ENCODE data around the gene EME1. TPM values are rescaled to one million over a fixed set of nuclear protein-coding genes. Genes with fewer than 3 reads are reported as not detected.
A peak's percentile ranks its signal among the peaks of the same experiment; 100 is the strongest.

Gene EME1
- total RNA-seq, 1 experiment from 2014 or later, result 9.5 TPM

DNA sequence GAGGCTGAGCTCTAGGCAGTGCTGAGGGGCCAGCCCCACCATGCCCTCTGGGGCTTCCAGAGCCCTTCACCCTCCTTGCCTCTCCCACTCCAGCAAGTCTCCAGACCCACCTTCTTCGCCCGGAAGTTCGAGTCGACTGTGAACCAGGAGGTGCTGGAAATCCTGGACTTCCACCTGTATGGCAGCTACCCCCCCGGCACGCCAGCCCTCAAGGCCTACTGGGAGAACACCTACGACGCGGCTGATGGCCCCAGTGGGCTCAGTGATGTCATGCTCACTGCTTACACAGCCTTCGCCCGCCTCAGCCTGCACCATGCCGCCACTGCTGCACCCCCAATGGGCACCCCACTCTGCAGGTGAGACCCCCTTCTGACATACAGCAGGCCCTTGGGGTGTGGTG is 16.6 kb upstream of the EME1 start:
- Histone ChIP-seq H3K4me3 (no peak overlapping the region), H3K27me3 (no peaks in the 10 kb centered on the region), H3K36me3 (peaks cover 83% of the 10 kb centered on the region), H3K9me3 (no peaks in the 10 kb centered on the region)
- DNase-seq, result no peak

GRCh38 chr17:50356892-50357510 is 16.0 kb upstream of the EME1 start:
- no peak for DNase-seq
- Histone ChIP-seq H3K4me3 (no peak overlapping the region), H3K9me3 (no peaks in the 10 kb centered on the region), H3K27me3 (no peaks in the 10 kb centered on the region), H3K36me3 (peaks cover 83% of the 10 kb centered on the region)

DNA sequence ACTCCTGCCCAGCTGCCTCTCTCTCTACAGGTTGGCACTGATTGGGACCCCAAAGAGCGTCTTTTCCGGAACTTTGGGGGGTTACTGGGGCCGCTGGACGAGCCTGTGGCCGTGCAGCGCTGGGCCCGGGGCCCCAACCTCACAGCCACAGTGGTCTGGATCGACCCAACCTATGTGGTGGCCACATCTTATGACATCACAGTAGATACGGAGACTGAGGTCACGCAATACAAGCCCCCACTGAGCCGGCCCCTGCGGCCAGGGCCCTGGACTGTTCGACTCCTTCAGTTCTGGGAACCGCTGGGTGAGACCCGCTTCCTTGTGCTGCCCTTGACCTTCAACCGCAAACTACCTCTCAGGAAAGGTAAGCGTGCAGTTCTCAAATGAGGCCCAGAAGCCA is 14.9 kb upstream of the EME1 start:
- H3K4me3 ChIP-seq, result no peak overlapping the region
- H3K9me3 ChIP-seq, result no peaks in the 10 kb centered on the region
- peaks cover 73% of the 10 kb centered on the region for H3K36me3 ChIP-seq
- DNase-seq, result no peak
- no peaks in the 10 kb centered on the region for H3K27me3 ChIP-seq

DNA sequence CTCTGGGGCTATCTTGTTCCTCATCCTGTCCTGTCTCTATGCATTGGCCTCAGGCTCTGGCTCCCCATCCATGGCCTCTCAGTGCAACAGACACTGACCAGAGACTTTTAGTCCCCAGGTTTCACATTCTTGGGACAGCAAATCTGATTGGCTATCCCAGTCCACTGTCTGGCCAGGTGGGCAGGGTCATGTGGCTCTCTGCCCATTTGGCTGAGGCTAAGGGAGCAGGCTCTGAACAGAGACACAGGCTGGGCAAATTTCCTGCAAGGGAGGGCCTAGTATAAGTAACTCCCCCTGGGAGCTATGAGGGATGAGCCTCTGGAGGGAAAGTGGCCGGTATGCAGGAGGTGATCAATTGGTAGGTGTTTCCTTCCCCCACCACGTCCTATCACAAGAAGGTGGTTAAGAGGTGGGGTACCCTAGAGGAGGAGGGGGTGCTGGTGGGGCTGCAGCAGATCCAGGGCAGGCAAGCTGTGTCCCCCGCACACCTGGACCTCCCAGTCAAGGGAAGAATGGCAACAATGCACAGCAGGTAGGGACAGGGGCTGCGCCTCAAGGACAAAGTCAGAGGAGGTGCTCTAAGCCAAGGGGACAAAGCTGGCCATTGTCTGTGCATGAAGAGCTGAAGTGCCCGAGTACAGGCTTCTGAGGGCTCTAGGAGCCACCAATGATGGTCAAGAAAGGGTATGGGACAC is 13.9 kb upstream of the EME1 start:
- Histone ChIP-seq H3K4me3 (no peak overlapping the region), H3K27me3 (no peaks in the 10 kb centered on the region), H3K36me3 (peaks cover 63% of the 10 kb centered on the region), H3K9me3 (no peaks in the 10 kb centered on the region)
- DNase-seq, result no peak

DNA sequence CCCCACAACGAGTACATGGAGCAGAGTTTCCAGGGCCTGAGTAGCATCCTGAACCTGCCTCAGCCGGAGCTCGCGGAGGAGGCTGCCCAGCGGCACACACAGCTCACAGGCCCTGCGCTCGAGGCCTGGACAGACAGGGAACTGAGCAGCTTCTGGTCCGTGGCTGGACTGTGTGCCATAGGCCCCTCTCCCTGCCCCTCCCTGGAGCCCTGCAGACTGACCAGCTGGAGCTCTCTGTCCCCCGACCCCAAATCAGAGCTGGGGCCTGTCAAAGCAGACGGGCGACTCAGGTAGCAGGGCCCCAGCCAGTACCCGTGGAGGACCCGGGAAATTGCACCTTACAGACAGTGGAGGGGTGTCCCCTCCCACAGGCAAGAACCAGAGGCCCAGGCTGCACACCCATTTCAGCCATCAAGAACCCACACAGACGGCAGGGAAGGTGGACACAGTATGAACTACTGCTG is 13.0 kb upstream of the EME1 start:
- Histone ChIP-seq H3K36me3 (peaks cover 58% of the 10 kb centered on the region), H3K9me3 (no peaks in the 10 kb centered on the region), H3K27me3 (no peaks in the 10 kb centered on the region), H3K4me3 (no peak overlapping the region)
- DNase-seq, result no peak

- DNase-seq, result no peak
- Histone ChIP-seq H3K4me3 (no peak overlapping the region), H3K36me3 (peaks cover 58% of the 10 kb centered on the region), H3K9me3 (no peaks in the 10 kb centered on the region), H3K27me3 (no peaks in the 10 kb centered on the region)
These were observed 12.4 kb upstream of the EME1 start for GRCh38 chr17:50360486-50361115.

GRCh38 chr17:50361561-50362480 is 11.2 kb upstream of the EME1 start:
- no peak overlapping the region for H3K4me3 ChIP-seq
- no peaks in the 10 kb centered on the region for H3K9me3 ChIP-seq
- H3K36me3 ChIP-seq, result peaks cover 58% of the 10 kb centered on the region
- DNase-seq, result peak; percentile 51
- no peaks in the 10 kb centered on the region for H3K27me3 ChIP-seq

DNA sequence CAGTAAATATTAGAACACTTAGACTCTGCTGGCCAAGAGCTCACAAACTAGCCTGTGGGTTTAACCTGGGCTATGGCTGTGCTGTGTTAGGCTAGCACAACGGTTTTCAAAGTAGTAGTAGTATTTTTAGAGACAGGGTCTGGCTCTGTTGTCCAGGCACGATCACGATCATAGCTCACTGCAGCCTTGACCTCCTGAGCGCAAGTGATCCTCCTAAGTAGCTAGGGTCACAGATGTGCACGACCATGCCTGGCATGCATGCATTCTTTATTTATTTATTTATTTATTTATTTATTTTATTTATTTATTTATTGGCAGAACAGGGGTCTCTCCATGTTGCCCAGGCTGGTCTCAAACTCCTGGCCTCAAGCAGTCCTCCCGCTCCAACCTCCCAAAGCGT is 10.4 kb upstream of the EME1 start:
- no peak for DNase-seq
- peaks cover 59% of the 10 kb centered on the region for H3K36me3 ChIP-seq
- no peak overlapping the region for H3K4me3 ChIP-seq
- H3K27me3 ChIP-seq, result no peaks in the 10 kb centered on the region
- H3K9me3 ChIP-seq, result no peaks in the 10 kb centered on the region

DNA sequence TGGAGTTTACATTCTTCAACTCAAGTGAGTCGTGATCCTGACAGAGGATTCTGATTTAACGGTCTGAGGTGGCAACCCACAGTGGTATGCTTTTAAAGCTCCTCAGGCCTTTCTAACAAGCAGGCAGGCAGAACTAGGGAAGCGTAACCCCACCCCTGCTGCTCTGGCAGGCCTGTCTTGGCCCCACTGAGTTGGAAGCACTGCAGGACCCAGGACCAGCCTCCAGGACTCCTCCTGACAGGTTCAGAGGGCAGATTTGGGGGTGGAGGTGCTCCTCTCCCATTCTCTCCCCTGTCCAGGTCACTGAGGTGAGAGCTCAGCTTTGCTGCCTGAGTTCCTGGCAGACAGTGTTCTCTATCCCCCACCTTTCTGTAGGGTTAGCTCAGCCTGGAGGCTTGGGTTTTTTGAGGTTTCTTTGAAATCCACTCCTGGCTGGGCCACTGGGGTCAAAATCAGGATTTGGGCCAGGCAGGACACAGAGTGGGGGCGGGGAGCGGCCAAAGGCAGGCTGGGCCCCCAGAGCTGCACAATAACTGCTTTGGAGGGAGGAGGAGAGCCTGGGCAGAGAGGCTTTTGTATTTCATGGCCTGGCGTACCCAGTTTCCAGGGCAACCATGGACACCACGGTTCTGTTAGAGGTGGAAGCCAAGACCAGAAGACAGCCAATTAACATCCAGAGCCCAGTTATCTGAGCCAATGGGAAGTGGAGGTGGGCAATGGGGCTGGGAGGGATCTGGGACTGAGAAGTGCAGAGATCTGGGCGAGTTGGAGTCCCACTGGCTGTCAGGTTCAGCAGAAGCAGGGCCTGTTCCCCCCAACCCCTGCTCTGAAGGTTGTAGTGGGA is 9.6 kb upstream of the EME1 start:
- DNase-seq, result no peak
- H3K36me3 ChIP-seq, result peaks cover 59% of the 10 kb centered on the region
- no peaks in the 10 kb centered on the region for H3K27me3 ChIP-seq
- no peak overlapping the region for H3K4me3 ChIP-seq
- no peaks in the 10 kb centered on the region for H3K9me3 ChIP-seq

DNA sequence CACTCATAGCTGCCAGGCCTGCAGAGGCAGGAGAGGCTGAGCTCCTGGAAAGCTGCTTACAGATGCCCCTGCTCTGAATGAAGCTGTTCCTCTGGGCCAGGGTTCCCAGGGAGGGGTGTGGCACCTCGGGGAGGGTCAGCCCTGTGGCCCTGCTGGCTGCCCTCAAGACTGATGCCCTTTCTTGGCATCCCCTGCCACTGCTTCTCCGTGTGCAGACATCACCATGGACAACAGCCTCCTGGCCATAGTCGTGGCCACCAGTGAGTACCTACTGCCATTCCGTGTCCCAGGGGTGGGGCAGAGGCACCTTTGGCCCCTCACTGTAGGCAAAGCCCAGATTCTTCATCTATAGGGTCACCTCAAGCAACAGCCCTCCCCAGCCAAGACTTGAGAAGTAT is 9.0 kb upstream of the EME1 start:
- H3K9me3 ChIP-seq, result no peaks in the 10 kb centered on the region
- peaks cover 59% of the 10 kb centered on the region for H3K36me3 ChIP-seq
- no peaks in the 10 kb centered on the region for H3K27me3 ChIP-seq
- no peak overlapping the region for H3K4me3 ChIP-seq
- DNase-seq, result no peak

- Histone ChIP-seq H3K9me3 (no peaks in the 10 kb centered on the region), H3K36me3 (peaks cover 59% of the 10 kb centered on the region), H3K27me3 (no peaks in the 10 kb centered on the region), H3K4me3 (no peak overlapping the region)
- DNase-seq, result no peak
These were observed 8.3 kb upstream of the EME1 start for GRCh38 chr17:50364715-50365114.

- Histone ChIP-seq H3K27me3 (no peaks in the 10 kb centered on the region), H3K36me3 (peaks cover 61% of the 10 kb centered on the region), H3K4me3 (no peak overlapping the region), H3K9me3 (no peaks in the 10 kb centered on the region)
- DNase-seq, result no peak
These were observed 7.9 kb upstream of the EME1 start for GRCh38 chr17:50365165-50365564.

- DNase-seq, result no peak
- Histone ChIP-seq H3K4me3 (no peak overlapping the region), H3K27me3 (no peaks in the 10 kb centered on the region), H3K9me3 (no peaks in the 10 kb centered on the region), H3K36me3 (peaks cover 65% of the 10 kb centered on the region)
These were observed 7.2 kb upstream of the EME1 start for GRCh38 chr17:50365649-50366393.

- Histone ChIP-seq H3K27me3 (no peaks in the 10 kb centered on the region), H3K9me3 (no peaks in the 10 kb centered on the region), H3K36me3 (peaks cover 70% of the 10 kb centered on the region), H3K4me3 (no peak overlapping the region)
- DNase-seq, result no peak
These were observed 5.6 kb upstream of the EME1 start for GRCh38 chr17:50367401-50367800.

DNA sequence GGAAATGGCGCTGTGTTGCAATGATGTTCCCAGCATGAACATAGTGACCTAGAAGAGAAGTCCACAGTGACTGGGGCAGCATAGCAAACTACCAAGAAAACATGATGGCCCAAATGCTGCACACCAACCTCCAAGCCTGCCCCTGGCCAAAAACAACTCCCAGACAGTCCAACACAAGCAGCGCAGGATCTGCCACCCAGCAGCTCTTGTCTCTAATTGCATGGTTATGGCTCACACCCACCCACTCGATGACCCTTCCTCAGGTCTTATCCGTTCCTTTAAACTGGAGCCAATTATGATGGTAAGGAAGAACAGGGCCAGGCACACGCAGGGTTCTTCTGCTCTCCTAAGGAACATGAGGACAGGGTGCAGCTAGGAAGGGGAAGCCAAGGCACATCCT is 3.0 kb upstream of the EME1 start:
- Histone ChIP-seq H3K4me3 (no peak overlapping the region), H3K27me3 (no peaks in the 10 kb centered on the region), H3K9me3 (no peaks in the 10 kb centered on the region), H3K36me3 (peaks cover 66% of the 10 kb centered on the region)
- DNase-seq, result no peak

- Histone ChIP-seq H3K36me3 (peaks cover 57% of the 10 kb centered on the region), H3K4me3 (peak overlapping the region; percentile 79), H3K9me3 (no peaks in the 10 kb centered on the region), H3K27me3 (no peaks in the 10 kb centered on the region)
- no peak for DNase-seq
These were observed 1.5 kb upstream of the EME1 start for GRCh38 chr17:50371526-50371925.
